HEK293 (cell line): ENCODE data around the gene BMAL1.

Source experiments
- ZNF221 ChIP-seq: fragments of 450-650 bp; formaldehyde crosslinking; IDR thresholded peaks from 2 replicates; pipeline ENCODE4 v1.5.1; 2017; ENCODE audit warnings: missing biosample characterization, missing genetic modification characterization, borderline replicate concordance
- ZNF416 ChIP-seq: fragments of 450-650 bp; formaldehyde crosslinking; IDR thresholded peaks from 2 replicates; pipeline ENCODE4 v1.5.1; 2016; ENCODE audit warnings: missing biosample characterization, missing genetic modification characterization

- TF ChIP-seq ZNF221 (tag by site-specific recombination) (no peak), ZNF416 (tag by site-specific recombination) (no peak)
These were observed 79.6 kb downstream of the BMAL1 start for GRCh38 chr11:13357232-13357631.
